PC-3 (cell line): ENCODE measurements around the gene CA9. TPM values are rescaled to one million over a fixed set of nuclear protein-coding genes. Genes with fewer than 3 reads are reported as not detected.

ENCODE experiments used
- ATAC-seq: fragments of 200-7000 bp; cut with Tn5 transposase; 2 replicates; pipeline ENCODE4 v1.9.1; 2020; ENCODE audit warnings: mild to moderate bottlenecking, moderate library complexity
- BruUV-seq: library from RNA; stranded (reverse); fragments of 400-500 nt; replicated peaks from 2 replicates; lab custom pipeline; 2021; lab: Mats Ljungman, UMichigan
- CTCF ChIA-PET: fragments of 300-600 bp; sonication (Branson Sonifier 250); formaldehyde crosslinking; loops from one replicate; lab custom pipeline; 2022; ENCODE audit warnings: antibody characterized with exemption; lab: Charles Lee
- POLR2A ChIA-PET: fragments of 300-600 bp; sonication (Branson Sonifier 250); formaldehyde crosslinking; loops from one replicate; lab custom pipeline; 2022; ENCODE audit warnings: antibody characterized with exemption; ENCODE audit not compliant: unreplicated experiment; lab: Charles Lee
- DNase-seq: peaks from one replicate; pipeline ENCODE4 v3.0.0-alpha.2; 2015
- H2AFZ ChIP-seq: fragments of 300-600 bp; sonication (generic); 2 replicates; pipeline ENCODE4 v1.6.0; 2016; ENCODE audit warnings: antibody characterized with exemption, low read length
- H3F3A ChIP-seq: fragments of 300-600 bp; sonication (generic); one replicate; pipeline ENCODE4 v1.6.0; 2017; ENCODE audit warnings: antibody characterized with exemption, low read length, control low read depth, mild to moderate bottlenecking; ENCODE audit not compliant: unreplicated experiment
- H3K27ac ChIP-seq: fragments of 300-600 bp; sonication (generic); 2 replicates; pipeline ENCODE4 v1.5.1; 2016; ENCODE audit warnings: mild to moderate bottlenecking, low read length
- H3K27me3 ChIP-seq: fragments of 300-600 bp; sonication (generic); 2 replicates; pipeline ENCODE4 v1.6.1; 2016; ENCODE audit warnings: low read length, mixed read lengths
- H3K36me3 ChIP-seq: fragments of 300-600 bp; sonication (generic); 2 replicates; pipeline ENCODE4 v1.6.1; 2016; ENCODE audit warnings: low read depth, mixed run types, low read length, mixed read lengths
- H3K4me1 ChIP-seq: fragments of 300-600 bp; sonication (generic); 2 replicates; pipeline ENCODE4 v1.5.1; 2016; ENCODE audit warnings: low read length; ENCODE audit not compliant: insufficient read depth
- H3K4me2 ChIP-seq: fragments of 300-600 bp; sonication (generic); 2 replicates; pipeline ENCODE4 v1.6.0; 2016; ENCODE audit warnings: low read length
- H3K4me3 ChIP-seq: fragments of 300-600 bp; sonication (generic); 2 replicates; pipeline ENCODE4 v1.5.1; 2016; ENCODE audit warnings: mild to moderate bottlenecking, low read length, mixed read lengths
- H3K79me2 ChIP-seq: fragments of 300-600 bp; sonication (generic); 2 replicates; pipeline ENCODE4 v1.6.1; 2017; ENCODE audit warnings: low read length, mixed read lengths
- H3K9ac ChIP-seq: fragments of 300-600 bp; sonication (generic); 2 replicates; pipeline ENCODE4 v1.6.0; 2016; ENCODE audit warnings: mild to moderate bottlenecking, low read length
- H3K9me2 ChIP-seq: fragments of 300-600 bp; sonication (generic); replicated peaks from 2 replicates; pipeline ENCODE4 v1.6.1; 2016; ENCODE audit warnings: mixed run types, low read length, mixed read lengths
- H3K9me3 ChIP-seq: fragments of 300-600 bp; sonication (generic); 2 replicates; pipeline ENCODE4 v1.6.1; 2016; ENCODE audit warnings: low read length, mixed read lengths
- H4K20me1 ChIP-seq: fragments of 300-600 bp; sonication (generic); 2 replicates; pipeline ENCODE4 v1.6.1; 2016; ENCODE audit warnings: low read length, mixed read lengths
- EZH2 ChIP-seq: fragments of 300-600 bp; sonication (generic); IDR thresholded peaks from one replicate; pipeline ENCODE4 v1.6.1; 2017; ENCODE audit warnings: antibody characterized with exemption, mild to moderate bottlenecking, low read length; ENCODE audit not compliant: unreplicated experiment
- EZH2phosphoT487 ChIP-seq: fragments of 300-600 bp; sonication (generic); IDR thresholded peaks from 2 replicates; pipeline ENCODE4 v1.6.1; 2018; ENCODE audit warnings: mild to moderate bottlenecking, antibody characterized with exemption, low read length, borderline replicate concordance
- intact Hi-C: fragments of 100-400 bp; cut with micrococcal nuclease; formaldehyde crosslinking; loops from 2 replicates; pipeline ENCODE4 v1.9.0; 2023
- total RNA-seq: library from RNA; depleted of rRNA; stranded (reverse); fragments of >200 nt; gene quantifications from 2 replicates; pipeline ENCODE4 v1.2.3, GENCODE V29; 2014
- TF ChIP-seq, protein P1 (sequence below): fragments of 300-600 bp; sonication (generic); conservative IDR thresholded peaks from 2 replicates; pipeline ENCODE4 v1.5.1; 2017; ENCODE audit warnings: antibody characterized with exemption, low read depth, mild to moderate bottlenecking, low read length

The CA9 gene
- total RNA-seq, 1 experiment from 2014 or later, result 7.7 TPM

DNA sequence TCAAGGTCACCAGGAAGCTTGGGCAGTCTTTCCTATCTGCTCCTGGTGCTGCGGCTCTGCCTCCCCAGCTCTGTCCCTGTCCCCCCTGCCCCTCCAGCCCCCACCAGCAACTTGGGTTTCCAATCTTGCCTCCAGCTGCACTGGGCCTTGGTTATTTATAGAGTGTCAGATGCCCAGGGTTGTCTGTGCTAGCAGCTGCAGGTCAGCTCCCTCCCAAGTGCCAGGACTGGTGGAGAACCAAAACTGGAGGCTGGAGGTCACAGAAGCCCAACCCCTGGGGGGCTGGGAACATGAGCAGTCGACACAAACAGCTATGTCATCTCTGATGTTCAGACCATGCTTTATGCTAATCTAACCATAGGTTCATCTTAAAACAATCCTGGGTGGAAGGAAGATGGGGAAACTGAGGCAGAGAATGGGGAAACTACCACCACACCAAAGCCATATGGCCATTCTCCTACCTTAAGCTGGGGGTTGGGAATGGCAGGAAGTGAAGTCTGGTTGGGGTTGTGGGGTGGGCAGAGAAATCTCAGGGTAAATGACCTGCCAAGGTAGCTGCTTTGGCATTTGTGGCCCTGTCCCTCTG, 14.3 kb downstream of the CA9 start:
- intact Hi-C loops, result no loop called here
- Histone ChIP-seq H3K27me3 (no peaks in the 10 kb centered on the region), H3K27ac (peak overlapping the region; percentile 87)

DNA sequence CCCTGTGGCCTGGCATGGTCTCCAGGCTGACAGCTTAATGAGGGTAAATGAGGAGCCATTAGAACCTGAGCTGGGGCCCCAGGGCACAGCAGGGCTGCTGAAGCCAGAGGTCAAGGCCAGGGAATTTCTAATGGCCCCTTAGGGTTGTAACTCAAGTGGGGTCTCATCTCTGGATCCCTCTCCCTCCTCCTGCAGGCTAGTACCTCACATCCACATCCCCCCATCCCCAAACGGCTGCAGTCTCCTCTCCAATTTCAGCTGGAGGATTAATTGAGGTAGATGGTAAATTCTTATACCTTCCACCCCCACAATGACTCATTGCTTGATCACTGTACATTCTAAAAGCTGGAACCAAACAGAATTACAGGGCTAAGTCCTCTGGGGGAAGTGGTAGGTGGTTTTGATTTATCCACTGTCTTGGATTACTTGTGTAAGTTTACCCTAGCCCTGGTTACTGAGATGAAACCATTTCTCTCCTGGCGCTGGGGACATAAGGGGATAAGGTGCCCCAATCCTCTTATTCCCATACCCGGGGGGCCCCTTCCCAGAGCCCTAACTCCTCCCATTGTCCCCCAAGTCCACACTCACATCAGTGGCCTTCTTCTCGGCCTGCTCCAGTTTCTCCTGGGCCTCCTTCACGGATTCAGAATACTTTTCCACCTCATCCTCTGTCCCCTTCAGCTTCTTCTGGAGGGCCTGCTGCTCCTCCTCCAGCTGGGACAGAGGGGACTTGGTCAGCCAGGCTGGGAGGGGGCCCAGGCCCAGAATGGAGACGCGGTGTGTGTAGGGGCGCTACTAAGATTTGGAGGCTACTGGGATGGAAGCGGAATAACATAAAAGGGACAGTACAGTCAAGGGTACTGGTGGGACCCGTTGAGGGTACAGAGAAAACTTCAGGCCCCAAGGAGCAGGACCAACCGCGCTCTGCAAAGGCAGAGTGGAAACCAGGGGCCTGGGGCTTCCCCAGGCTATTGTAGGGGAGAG, 15.1 kb downstream of the CA9 start:
- peak overlapping the region; percentile 52; the same call in 1 of the 2 replicates for H3K4me3 ChIP-seq
- no peaks in the 10 kb centered on the region for H3K79me2 ChIP-seq
- no peaks in the 10 kb centered on the region for H4K20me1 ChIP-seq
- no peaks in the 10 kb centered on the region for H3F3A ChIP-seq
- H2AFZ ChIP-seq, result no peak overlapping the region
- ChIA-PET CTCF (no interaction called here), POLR2A (interaction anchor here (0.5 to 0.6 kb wide), 2 partner anchors 25 to 1071 kb away, joined by 3 to 4 read pairs; no protein-coding TSS in a partner anchor)
- peak; percentile 86 for DNase-seq
- H3K36me3 ChIP-seq, result no peaks in the 10 kb centered on the region
- no peak for TF ChIP-seq EZH2
- TF ChIP-seq, protein P1, sequence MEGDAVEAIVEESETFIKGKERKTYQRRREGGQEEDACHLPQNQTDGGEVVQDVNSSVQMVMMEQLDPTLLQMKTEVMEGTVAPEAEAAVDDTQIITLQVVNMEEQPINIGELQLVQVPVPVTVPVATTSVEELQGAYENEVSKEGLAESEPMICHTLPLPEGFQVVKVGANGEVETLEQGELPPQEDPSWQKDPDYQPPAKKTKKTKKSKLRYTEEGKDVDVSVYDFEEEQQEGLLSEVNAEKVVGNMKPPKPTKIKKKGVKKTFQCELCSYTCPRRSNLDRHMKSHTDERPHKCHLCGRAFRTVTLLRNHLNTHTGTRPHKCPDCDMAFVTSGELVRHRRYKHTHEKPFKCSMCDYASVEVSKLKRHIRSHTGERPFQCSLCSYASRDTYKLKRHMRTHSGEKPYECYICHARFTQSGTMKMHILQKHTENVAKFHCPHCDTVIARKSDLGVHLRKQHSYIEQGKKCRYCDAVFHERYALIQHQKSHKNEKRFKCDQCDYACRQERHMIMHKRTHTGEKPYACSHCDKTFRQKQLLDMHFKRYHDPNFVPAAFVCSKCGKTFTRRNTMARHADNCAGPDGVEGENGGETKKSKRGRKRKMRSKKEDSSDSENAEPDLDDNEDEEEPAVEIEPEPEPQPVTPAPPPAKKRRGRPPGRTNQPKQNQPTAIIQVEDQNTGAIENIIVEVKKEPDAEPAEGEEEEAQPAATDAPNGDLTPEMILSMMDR, result no peak
- TF ChIP-seq EZH2phosphoT487, result no peak
- TSS peak; percentile 48 for BruUV-seq
- H3K27me3 ChIP-seq, result no peaks in the 10 kb centered on the region
- intact Hi-C loops, result no loop called here
- peak overlapping the region; percentile 87 for H3K27ac ChIP-seq
- peak overlapping the region; percentile 47 for H3K9ac ChIP-seq
- H3K4me2 ChIP-seq, result peak overlapping the region; percentile 88
- ATAC-seq, result peak; percentile 85
- H3K9me3 ChIP-seq, result no peaks in the 10 kb centered on the region
- no peaks in the 10 kb centered on the region for H3K9me2 ChIP-seq
- peaks cover 32% of the 10 kb centered on the region for H3K4me1 ChIP-seq

More for the DNA sequence above, 14.3 kb downstream of the CA9 start:
- ChIA-PET CTCF (no interaction called here), POLR2A (no interaction called here)
- peak overlapping the region; percentile 88 for H3K4me2 ChIP-seq
- H3K9me2 ChIP-seq, result no peaks in the 10 kb centered on the region
- no peak for ATAC-seq
- H3K36me3 ChIP-seq, result no peaks in the 10 kb centered on the region
- peak overlapping the region; percentile 35; the same call in 1 of the 2 replicates for H3K4me3 ChIP-seq
- no peak for TF ChIP-seq EZH2
- TF ChIP-seq, protein P1, result no peak
- no peak for TF ChIP-seq EZH2phosphoT487
- DNase-seq, result no peak
- H3F3A ChIP-seq, result no peaks in the 10 kb centered on the region
- H3K4me1 ChIP-seq, result peaks cover 32% of the 10 kb centered on the region
- no peaks in the 10 kb centered on the region for H3K9me3 ChIP-seq
- H3K9ac ChIP-seq, result no peak overlapping the region
- no peaks in the 10 kb centered on the region for H3K79me2 ChIP-seq
- no peak overlapping the region for H2AFZ ChIP-seq
- H4K20me1 ChIP-seq, result no peaks in the 10 kb centered on the region
- BruUV-seq, result no TSS peak
